ENCODE measurements around the gene PRKCSH. TPM values are rescaled to one million over a fixed set of nuclear protein-coding genes. Genes with fewer than 3 reads are reported as not detected.

The PRKCSH gene
- polyA plus RNA-seq, 1 experiment = 348 TPM

- Histone ChIP-seq H3K36me3 (ENCODE audit: control insufficient read depth, insufficient read depth, low read length) (peaks cover 27% of the 10 kb centered on the region), H3K27me3 (ENCODE audit: control insufficient read depth, insufficient read depth, low read length) (no peaks in the 10 kb centered on the region), H3K4me3 (ENCODE audit: low read depth, low read length) (no peak overlapping the region)
- ChIA-PET CTCF (interaction anchor here (0.6 to 2.6 kb wide), 10 partner anchors 10 to 204 kb away, joined by 3 to 9 read pairs (median 4); no protein-coding TSS in a partner anchor), POLR2A (no interaction called here)
- DNase-seq (ENCODE audit: low read depth) = no peak
- TF ChIP-seq CTCF (IDR thresholded peaks at IDR 0.05; ENCODE audit: insufficient read depth, low read depth, low read length) = no peak
Observed at GRCh38 chr19:11447347-11448262, 12.2 kb downstream of the PRKCSH start.

- CTCF ChIA-PET = interaction anchor here (0.7 to 2.6 kb wide), 7 partner anchors 11 to 204 kb away, joined by 3 to 9 read pairs (median 4); no protein-coding TSS in a partner anchor
- no peak for DNase-seq (ENCODE audit: low read depth)
- H3K27me3 ChIP-seq (ENCODE audit: control insufficient read depth, insufficient read depth, low read length) = no peaks in the 10 kb centered on the region
- H3K36me3 ChIP-seq (ENCODE audit: control insufficient read depth, insufficient read depth, low read length) = peaks cover 27% of the 10 kb centered on the region
- H3K4me3 ChIP-seq (ENCODE audit: low read depth, low read length) = no peak overlapping the region
- TF ChIP-seq CTCF (IDR thresholded peaks at IDR 0.05; ENCODE audit: insufficient read depth, low read depth, low read length) = no peak
- POLR2A ChIA-PET = no interaction called here
Observed at GRCh38 chr19:11448410-11448809, 13.0 kb downstream of the PRKCSH start.

- Histone ChIP-seq H3K27me3 (ENCODE audit: control insufficient read depth, insufficient read depth, low read length) (no peaks in the 10 kb centered on the region), H3K36me3 (ENCODE audit: control insufficient read depth, insufficient read depth, low read length) (peaks cover 26% of the 10 kb centered on the region), H3K4me3 (ENCODE audit: low read depth, low read length) (no peak overlapping the region)
- no peak for TF ChIP-seq CTCF (IDR thresholded peaks at IDR 0.05; ENCODE audit: insufficient read depth, low read depth, low read length)
- no peak for DNase-seq (ENCODE audit: low read depth)
- POLR2A ChIA-PET = no interaction called here
- CTCF ChIA-PET = interaction anchor here (1.0 to 2.6 kb wide), 4 partner anchors 12 to 155 kb away, joined by 3 to 9 read pairs (median 6); no protein-coding TSS in a partner anchor
Observed at GRCh38 chr19:11448923-11449554, 13.6 kb downstream of the PRKCSH start.

GRCh38 chr19:11450570-11451326, 15.3 kb downstream of the PRKCSH start:
- CTCF ChIA-PET = interaction anchor here (2.6 kb wide), 1 partner anchor 157 kb away, joined by 9 read pairs; no protein-coding TSS in a partner anchor
- no peak for DNase-seq (ENCODE audit: low read depth)
- H3K27me3 ChIP-seq (ENCODE audit: control insufficient read depth, insufficient read depth, low read length) = no peaks in the 10 kb centered on the region
- POLR2A ChIA-PET = interaction anchor here (0.7 kb wide), 1 partner anchor 359 kb away, joined by 3 read pairs; no protein-coding TSS in a partner anchor
- H3K4me3 ChIP-seq (ENCODE audit: low read depth, low read length) = no peak overlapping the region
- H3K36me3 ChIP-seq (ENCODE audit: control insufficient read depth, insufficient read depth, low read length) = peaks cover 22% of the 10 kb centered on the region
- no peak for TF ChIP-seq CTCF (IDR thresholded peaks at IDR 0.05; ENCODE audit: insufficient read depth, low read depth, low read length)

All from BJ (cell line).